ENCODE measurements around the gene RABL6.

DNA sequence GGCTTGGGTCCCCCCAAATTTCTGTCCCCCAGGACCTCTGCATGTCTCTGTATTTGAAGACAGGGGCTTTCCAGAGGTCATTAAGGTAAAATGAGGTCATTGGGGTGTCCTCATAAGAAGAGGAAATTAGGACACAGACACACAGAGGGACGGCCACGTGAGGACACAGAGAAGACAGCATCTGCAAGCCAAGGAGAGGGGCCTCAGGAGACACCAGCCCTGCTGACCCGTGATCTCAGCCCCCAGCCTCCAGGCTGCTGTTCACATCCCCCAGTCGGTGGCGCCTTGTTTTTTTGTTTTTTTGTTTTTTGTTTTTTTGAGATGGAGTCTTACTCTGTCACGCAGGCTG, 12.8 kb upstream of the RABL6 start:
- TF ChIP-seq CTCF (IDR thresholded peaks at IDR 0.05): no peak
- TF ChIP-seq POLR2A (IDR thresholded peaks at IDR 0.05): no peak

Measured in body of pancreas (tissue), 4 donors.